ENCODE data around the gene ICAM5. TPM values are rescaled to one million over a fixed set of nuclear protein-coding genes. Genes with fewer than 3 reads are reported as not detected.
"Not testable (repeated sequence)": the region's sequence is repeated elsewhere in the genome, so short reads cannot be mapped to it uniquely, and the experiment has no call there.

The ICAM5 gene
- total and polyA plus RNA-seq, 10 of the 15 experiments (the other 5 are each of a cell fraction or from before 2014, with no cell fraction given): 0.14 to 4.6 (median 0.94) TPM; not detected in 2

DNA sequence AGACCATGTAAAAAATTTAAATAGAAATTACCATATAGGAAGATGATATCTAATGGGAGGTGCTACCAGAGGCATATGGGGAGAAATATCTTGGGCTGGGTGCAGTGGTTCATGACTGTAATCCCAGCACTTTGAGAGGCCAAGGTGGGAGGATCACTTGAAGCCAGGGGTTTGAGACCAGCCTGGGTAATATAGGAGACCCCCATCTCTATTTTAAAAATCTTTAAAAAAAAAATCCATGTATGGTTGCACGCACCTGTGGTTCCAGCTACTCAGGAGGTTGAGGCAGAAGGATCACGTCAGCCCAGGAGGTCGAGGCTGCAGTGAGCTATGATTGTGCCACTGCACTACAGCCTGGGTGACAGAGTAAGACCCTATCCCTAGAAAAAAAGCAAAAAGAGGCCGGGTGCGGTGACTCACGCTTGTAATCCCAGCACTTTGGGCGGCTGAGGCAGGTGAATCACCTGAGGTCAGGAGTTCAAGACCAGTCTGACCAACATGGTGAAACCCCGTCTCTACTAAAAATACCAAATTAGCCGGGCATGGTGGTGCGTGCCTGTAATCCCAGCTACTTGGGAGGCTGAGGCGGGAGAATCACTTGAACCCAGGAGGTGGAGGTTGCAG, 47.8 kb upstream of the ICAM5 start:
- not testable (repeated sequence) for H3K27ac ChIP-seq (ENCODE audit: control insufficient read depth, insufficient read depth)

More for the DNA sequence above, 47.8 kb upstream of the ICAM5 start:
- Histone ChIP-seq H3K4me2 (ENCODE audit: control insufficient read depth, insufficient read depth) (peak overlapping the region; percentile 43; the same call in 1 of the 2 replicates), H3K4me1 (ENCODE audit: control insufficient read depth, insufficient read depth, low read length) (peaks cover 64% of the 10 kb centered on the region)
- H3K27me3 ChIP-seq (replicated peaks in 1 of 2; ENCODE audit: control insufficient read depth in 2 of 2, insufficient read depth in 2 of 2, low read length in 1 of 2); BruUV-seq (replicated peaks); FAIRE-seq; DNase-seq (ENCODE audit: low read depth, low spot score); H3K36me3 ChIP-seq (ENCODE audit: control insufficient read depth in 2 of 2, insufficient read depth in 2 of 2, low read length in 1 of 2); H2AFZ ChIP-seq (ENCODE audit: control insufficient read depth, low read depth, low read length); ATAC-seq; intact Hi-C loops (cut with micrococcal nuclease; ENCODE audit: unreplicated experiment); H3K4me3 ChIP-seq; H3K79me2 ChIP-seq (ENCODE audit: control insufficient read depth, insufficient read depth, low read length); H3K9ac ChIP-seq (ENCODE audit: control insufficient read depth, insufficient read depth, low read length); H4K20me1 ChIP-seq (ENCODE audit: control insufficient read depth, insufficient read depth); H3K9me3 ChIP-seq (replicated peaks; ENCODE audit: control insufficient read depth, insufficient read depth, low read length): not testable (repeated sequence)
- ChIA-PET SMC1A (ENCODE audit: uncharacterized antibody, unreplicated experiment) (interaction anchor here (1.0 to 2.0 kb wide), 3 partner anchors 10 to 139 kb away, joined by 3 to 8 read pairs (median 3); partner anchors contain the start of genes ANGPTL6 and MRPL4), CTCF (interaction anchor here (1.0 to 1.5 kb wide), 3 partner anchors 8 to 139 kb away, joined by 4 to 5 read pairs (median 5); partner anchors contain the start of gene ANGPTL6), RAD21 (ENCODE audit: unreplicated experiment) (interaction anchor here (1.0 to 2.5 kb wide), 4 partner anchors 8 to 138 kb away, joined by 3 to 9 read pairs (median 4); no protein-coding TSS in a partner anchor), POLR2A (interaction anchor here (1.4 to 3.4 kb wide), 3 partner anchors 10 to 139 kb away, joined by 3 to 13 read pairs (median 10); partner anchors contain the start of gene S1PR2)
- in situ Hi-C loops (cut with MboI): loop anchor here (25.0 kb wide), 1 partner anchor 1105 kb away; the partner anchor contains the start of genes OR7G3 and ZNF317
- TF ChIP-seq NR2F1 (conservative IDR thresholded peaks at IDR 0.05) (peak; percentile 77), NKRF (conservative IDR thresholded peaks at IDR 0.05) (0 out of 2 replicates have a peak, but pooled peaks have one; percentile 0), GATAD2B (conservative IDR thresholded peaks at IDR 0.05; ENCODE audit: low read depth) (peak; percentile 20; the same call in 1 of the 2 replicates)
- WGBS (ENCODE audit: insufficient coverage, insufficient replicate concordance, low lambda C conversion rate, missing lambda C conversion rate): 66% methylated on average over 11 of the region's 11 CpGs

Measured in GM12878 (cell line).